K562 (cell line): ENCODE measurements around the gene ACTR1B. TPM values are rescaled to one million over a fixed set of nuclear protein-coding genes. Genes with fewer than 3 reads are reported as not detected.
A peak's percentile ranks its signal among the peaks of the same experiment; 100 is the strongest.

Experiments
- EP400 ChIP-seq: fragments of 450-650 bp; IDR thresholded peaks from 2 replicates; pipeline ENCODE4 v1.6.1; 2017; ENCODE audit warnings: antibody characterized with exemption, mild to moderate bottlenecking, moderate library complexity
- HIVEP1 ChIP-seq: fragments of 250-450 bp; sonication (Bioruptor Pico); IDR thresholded peaks from 2 replicates; pipeline ENCODE4 v1.4.0; 2020; ENCODE audit warnings: mild to moderate bottlenecking
- HMG20A ChIP-seq: fragments of 450-650 bp; formaldehyde crosslinking; conservative IDR thresholded peaks from 2 replicates; pipeline ENCODE4 v1.4.0; 2020; ENCODE audit warnings: mild to moderate bottlenecking, mixed read lengths
- IFI16 ChIP-seq: fragments of 250-450 bp; sonication (Bioruptor Pico); IDR thresholded peaks from 2 replicates; pipeline ENCODE4 v2.1.2; 2022; ENCODE audit warnings: mild to moderate bottlenecking, inconsistent platforms
- KAT2B ChIP-seq: IDR thresholded peaks from one replicate; pipeline ENCODE4 v1.6.1; 2012; ENCODE audit warnings: low read depth, mild to moderate bottlenecking, control low read depth, inconsistent platforms, low read length, moderate library complexity
- MCM3 ChIP-seq: fragments of 450-650 bp; IDR thresholded peaks from 2 replicates; pipeline ENCODE4 v1.6.1; 2016
- NR1H2 ChIP-seq: sonication (generic); formaldehyde crosslinking; IDR thresholded peaks from 2 replicates; pipeline ENCODE4 v1.4.0; 2020; ENCODE audit warnings: mild to moderate bottlenecking, missing genetic modification reagents
- SIN3A ChIP-seq, 2 experiments: fragments of 150-350 bp in 1 of 2; IDR thresholded peaks; 2 replicates each; pipeline ENCODE4 v1.6.1; 2011 to 2016; ENCODE audit warnings: borderline replicate concordance in 2 of 2, low read depth in 2 of 2, low read length in 2 of 2, mild to moderate bottlenecking in 2 of 2, moderate library complexity in 2 of 2; ENCODE audit not compliant: control insufficient read depth in 1 of 2
- TAF7 ChIP-seq: fragments of 450-650 bp; IDR thresholded peaks from 2 replicates; pipeline ENCODE4 v1.6.1; 2016; ENCODE audit warnings: missing genetic modification characterization, missing compliant biosample characterization
- TBL1XR1 ChIP-seq, 2 experiments: IDR thresholded peaks; 2 replicates each; pipeline ENCODE4 v1.6.1; 2012; ENCODE audit warnings: improper control_type of control experiment in 2 of 2, low read length in 2 of 2, mild to moderate bottlenecking in 1 of 2
- XRCC3 ChIP-seq: fragments of 450-650 bp; IDR thresholded peaks from 2 replicates; pipeline ENCODE4 v1.6.1; 2017; ENCODE audit warnings: mild to moderate bottlenecking, moderate library complexity
- XRCC5 ChIP-seq: fragments of 200-400 bp; formaldehyde crosslinking; IDR thresholded peaks from 2 replicates; pipeline ENCODE4 v1.6.1; 2017; ENCODE audit warnings: low read depth, mild to moderate bottlenecking, low read length
- ZNF174 ChIP-seq: fragments of 250-450 bp; sonication (Bioruptor Pico); IDR thresholded peaks from 2 replicates; pipeline ENCODE4 v1.4.0; 2020; ENCODE audit warnings: mild to moderate bottlenecking
- polyA plus RNA-seq, 8 experiments: library from polyadenylated mRNA; depleted of rRNA in 4 of 8; stranded (reverse) in 5 of 8; unstranded in 3 of 8; fragments of >200 nt; fragmentation: Nextera tagmentation in 2 of 8; fragmentation: Illumina TruSeq in 1 of 8; extraction: Ambion mirVana in 2 of 8; extraction: Trizol in 1 of 8; gene quantifications; 2 replicates each; pipeline versions ENCODE4 v1.2.1 to v1.2.3, GENCODE V29; 2011 to 2014; ENCODE audit warnings: inconsistent platforms in 1 of 8, missing spikeins in 1 of 8
- total RNA-seq, 7 experiments: library from RNA; depleted of rRNA in 6 of 7; stranded (reverse); fragments of >200 nt in 6 of 7; fragmentation: Illumina TruSeq in 2 of 7; extraction: Trizol in 2 of 7; gene quantifications; 2 replicates each; pipeline versions ENCODE4 v1.2.1 to v1.2.3, GENCODE V29; 2011 to 2021; ENCODE audit warnings: low replicate concordance in 1 of 7
- TF ChIP-seq, protein P1 (sequence below): fragments of 450-650 bp; IDR thresholded peaks from 2 replicates; pipeline ENCODE4 v1.6.1; 2017; ENCODE audit warnings: antibody characterized with exemption, mild to moderate bottlenecking
- TF ChIP-seq, protein P2 (sequence below): fragments of 200-800 bp; sonication (Bioruptor generic); IDR thresholded peaks from 2 replicates; pipeline ENCODE4 v1.6.1; 2016; ENCODE audit warnings: missing genetic modification characterization, missing compliant biosample characterization

ACTR1B gene
- total and polyA plus RNA-seq, 9 of the 15 experiments (the other 6 are each of a cell fraction or from before 2014, with no cell fraction given), result 0.49 to 42.3 (median 22.5) TPM

GRCh38 chr2:97662895-97663625, 784 bp downstream of the ACTR1B start (continued):
- TF ChIP-seq, protein P1, sequence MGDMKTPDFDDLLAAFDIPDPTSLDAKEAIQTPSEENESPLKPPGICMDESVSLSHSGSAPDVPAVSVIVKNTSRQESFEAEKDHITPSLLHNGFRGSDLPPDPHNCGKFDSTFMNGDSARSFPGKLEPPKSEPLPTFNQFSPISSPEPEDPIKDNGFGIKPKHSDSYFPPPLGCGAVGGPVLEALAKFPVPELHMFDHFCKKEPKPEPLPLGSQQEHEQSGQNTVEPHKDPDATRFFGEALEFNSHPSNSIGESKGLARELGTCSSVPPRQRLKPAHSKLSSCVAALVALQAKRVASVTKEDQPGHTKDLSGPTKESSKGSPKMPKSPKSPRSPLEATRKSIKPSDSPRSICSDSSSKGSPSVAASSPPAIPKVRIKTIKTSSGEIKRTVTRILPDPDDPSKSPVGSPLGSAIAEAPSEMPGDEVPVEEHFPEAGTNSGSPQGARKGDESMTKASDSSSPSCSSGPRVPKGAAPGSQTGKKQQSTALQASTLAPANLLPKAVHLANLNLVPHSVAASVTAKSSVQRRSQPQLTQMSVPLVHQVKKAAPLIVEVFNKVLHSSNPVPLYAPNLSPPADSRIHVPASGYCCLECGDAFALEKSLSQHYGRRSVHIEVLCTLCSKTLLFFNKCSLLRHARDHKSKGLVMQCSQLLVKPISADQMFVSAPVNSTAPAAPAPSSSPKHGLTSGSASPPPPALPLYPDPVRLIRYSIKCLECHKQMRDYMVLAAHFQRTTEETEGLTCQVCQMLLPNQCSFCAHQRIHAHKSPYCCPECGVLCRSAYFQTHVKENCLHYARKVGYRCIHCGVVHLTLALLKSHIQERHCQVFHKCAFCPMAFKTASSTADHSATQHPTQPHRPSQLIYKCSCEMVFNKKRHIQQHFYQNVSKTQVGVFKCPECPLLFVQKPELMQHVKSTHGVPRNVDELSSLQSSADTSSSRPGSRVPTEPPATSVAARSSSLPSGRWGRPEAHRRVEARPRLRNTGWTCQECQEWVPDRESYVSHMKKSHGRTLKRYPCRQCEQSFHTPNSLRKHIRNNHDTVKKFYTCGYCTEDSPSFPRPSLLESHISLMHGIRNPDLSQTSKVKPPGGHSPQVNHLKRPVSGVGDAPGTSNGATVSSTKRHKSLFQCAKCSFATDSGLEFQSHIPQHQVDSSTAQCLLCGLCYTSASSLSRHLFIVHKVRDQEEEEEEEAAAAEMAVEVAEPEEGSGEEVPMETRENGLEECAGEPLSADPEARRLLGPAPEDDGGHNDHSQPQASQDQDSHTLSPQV, result no peak
- TF ChIP-seq HIVEP1 (CRISPR knock-in tag) (no peak), MCM3 (no peak), TBL1XR1 (IDR thresholded peaks at IDR 0.05; ENCODE audit: low read length in 2 of 2) (no peak), IFI16 (no peak), XRCC5 (no peak), HMG20A (CRISPR knock-in tag) (no peak), TAF7 (tag) (no peak), EP400 (0 out of 2 replicates have a peak, but pooled peaks have one; percentile 34), XRCC3 (no peak), NR1H2 (CRISPR knock-in tag) (no peak), SIN3A (IDR thresholded peaks at IDR 0.05; ENCODE audit: borderline replicate concordance in 2 of 2, control insufficient read depth in 1 of 2, low read depth in 2 of 2, low read length in 2 of 2) (peak in 1 of 2 experiments; percentile 42; a peak in 1 of 4 replicates), ZNF174 (no peak), KAT2B (no peak)
- TF ChIP-seq, protein P2, sequence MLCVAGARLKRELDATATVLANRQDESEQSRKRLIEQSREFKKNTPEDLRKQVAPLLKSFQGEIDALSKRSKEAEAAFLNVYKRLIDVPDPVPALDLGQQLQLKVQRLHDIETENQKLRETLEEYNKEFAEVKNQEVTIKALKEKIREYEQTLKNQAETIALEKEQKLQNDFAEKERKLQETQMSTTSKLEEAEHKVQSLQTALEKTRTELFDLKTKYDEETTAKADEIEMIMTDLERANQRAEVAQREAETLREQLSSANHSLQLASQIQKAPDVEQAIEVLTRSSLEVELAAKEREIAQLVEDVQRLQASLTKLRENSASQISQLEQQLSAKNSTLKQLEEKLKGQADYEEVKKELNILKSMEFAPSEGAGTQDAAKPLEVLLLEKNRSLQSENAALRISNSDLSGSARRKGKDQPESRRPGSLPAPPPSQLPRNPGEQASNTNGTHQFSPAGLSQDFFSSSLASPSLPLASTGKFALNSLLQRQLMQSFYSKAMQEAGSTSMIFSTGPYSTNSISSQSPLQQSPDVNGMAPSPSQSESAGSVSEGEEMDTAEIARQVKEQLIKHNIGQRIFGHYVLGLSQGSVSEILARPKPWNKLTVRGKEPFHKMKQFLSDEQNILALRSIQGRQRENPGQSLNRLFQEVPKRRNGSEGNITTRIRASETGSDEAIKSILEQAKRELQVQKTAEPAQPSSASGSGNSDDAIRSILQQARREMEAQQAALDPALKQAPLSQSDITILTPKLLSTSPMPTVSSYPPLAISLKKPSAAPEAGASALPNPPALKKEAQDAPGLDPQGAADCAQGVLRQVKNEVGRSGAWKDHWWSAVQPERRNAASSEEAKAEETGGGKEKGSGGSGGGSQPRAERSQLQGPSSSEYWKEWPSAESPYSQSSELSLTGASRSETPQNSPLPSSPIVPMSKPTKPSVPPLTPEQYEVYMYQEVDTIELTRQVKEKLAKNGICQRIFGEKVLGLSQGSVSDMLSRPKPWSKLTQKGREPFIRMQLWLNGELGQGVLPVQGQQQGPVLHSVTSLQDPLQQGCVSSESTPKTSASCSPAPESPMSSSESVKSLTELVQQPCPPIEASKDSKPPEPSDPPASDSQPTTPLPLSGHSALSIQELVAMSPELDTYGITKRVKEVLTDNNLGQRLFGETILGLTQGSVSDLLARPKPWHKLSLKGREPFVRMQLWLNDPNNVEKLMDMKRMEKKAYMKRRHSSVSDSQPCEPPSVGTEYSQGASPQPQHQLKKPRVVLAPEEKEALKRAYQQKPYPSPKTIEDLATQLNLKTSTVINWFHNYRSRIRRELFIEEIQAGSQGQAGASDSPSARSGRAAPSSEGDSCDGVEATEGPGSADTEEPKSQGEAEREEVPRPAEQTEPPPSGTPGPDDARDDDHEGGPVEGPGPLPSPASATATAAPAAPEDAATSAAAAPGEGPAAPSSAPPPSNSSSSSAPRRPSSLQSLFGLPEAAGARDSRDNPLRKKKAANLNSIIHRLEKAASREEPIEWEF, result no peak
